Chondrocyte (in vitro differentiated cells): ENCODE data around the gene TEPSIN. TPM values are rescaled to one million over a fixed set of nuclear protein-coding genes. Genes with fewer than 3 reads are reported as not detected.
A peak's percentile ranks its signal among the peaks of the same experiment; 100 is the strongest.

Experiments used
- DNase-seq: peaks from one replicate; pipeline ENCODE4 v3.0.0; 2021; ENCODE audit warnings: mixed read lengths, low spot score
- H3K27ac Mint-ChIP-seq: one replicate; pipeline ENCODE4 v1.8.0; 2021; ENCODE audit warnings: mild to moderate bottlenecking, moderate library complexity, mixed read lengths; ENCODE audit not compliant: unreplicated experiment
- H3K27me3 Mint-ChIP-seq: 2 replicates; pipeline ENCODE4 v1.8.0; 2021; ENCODE audit warnings: low read depth, mixed read lengths
- H3K36me3 Mint-ChIP-seq: 2 replicates; pipeline ENCODE4 v1.8.0; 2021; ENCODE audit warnings: low read depth, mixed read lengths
- H3K4me1 Mint-ChIP-seq: 2 replicates; pipeline ENCODE4 v1.8.0; 2021; ENCODE audit warnings: low read depth, mild to moderate bottlenecking, mixed read lengths
- H3K4me3 Mint-ChIP-seq: one replicate; pipeline ENCODE4 v1.8.0; 2021; ENCODE audit warnings: mild to moderate bottlenecking, moderate library complexity, mixed read lengths; ENCODE audit not compliant: unreplicated experiment
- H3K9me3 Mint-ChIP-seq: 2 replicates; pipeline ENCODE4 v1.8.0; 2021; ENCODE audit warnings: low read depth, mixed read lengths
- CTCF ChIP-seq: fragments of 200-600 bp; sonication (generic); IDR thresholded peaks from 2 replicates; pipeline ENCODE4 v1.5.0; 2021; ENCODE audit warnings: antibody characterized with exemption, mild to moderate bottlenecking, moderate library complexity
- total RNA-seq: library from RNA; stranded (reverse); gene quantifications from 3 replicates; pipeline ENCODE4 v1.2.1, GENCODE V29; 2021

Gene TEPSIN
- total RNA-seq, 1 donor from 2014 or later: 27.1 TPM

DNA sequence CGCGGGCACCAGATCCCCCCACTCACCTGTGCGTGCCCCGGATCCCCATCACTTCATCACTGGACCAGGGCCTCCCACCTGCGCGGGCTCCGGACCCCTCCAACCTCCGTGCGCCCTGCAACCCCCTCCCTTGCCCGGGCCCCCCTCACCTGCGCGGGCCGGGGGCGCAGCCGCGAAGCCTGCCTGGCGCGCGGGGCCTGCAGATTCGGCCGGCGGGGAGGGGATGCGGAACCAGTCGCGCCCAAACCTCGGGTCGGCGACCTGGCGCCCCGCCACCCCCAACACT, 16.3 kb downstream of the TEPSIN start:
- H3K27ac Mint-ChIP-seq: no peak overlapping the region
- H3K36me3 Mint-ChIP-seq: peaks cover 1% of the 10 kb centered on the region
- peaks cover 17% of the 10 kb centered on the region for H3K4me1 Mint-ChIP-seq
- no peak for DNase-seq
- H3K9me3 Mint-ChIP-seq: no peaks in the 10 kb centered on the region
- peak overlapping the region; percentile 79 for H3K4me3 Mint-ChIP-seq
- TF ChIP-seq CTCF: no peak
- H3K27me3 Mint-ChIP-seq: no peaks in the 10 kb centered on the region

DNA sequence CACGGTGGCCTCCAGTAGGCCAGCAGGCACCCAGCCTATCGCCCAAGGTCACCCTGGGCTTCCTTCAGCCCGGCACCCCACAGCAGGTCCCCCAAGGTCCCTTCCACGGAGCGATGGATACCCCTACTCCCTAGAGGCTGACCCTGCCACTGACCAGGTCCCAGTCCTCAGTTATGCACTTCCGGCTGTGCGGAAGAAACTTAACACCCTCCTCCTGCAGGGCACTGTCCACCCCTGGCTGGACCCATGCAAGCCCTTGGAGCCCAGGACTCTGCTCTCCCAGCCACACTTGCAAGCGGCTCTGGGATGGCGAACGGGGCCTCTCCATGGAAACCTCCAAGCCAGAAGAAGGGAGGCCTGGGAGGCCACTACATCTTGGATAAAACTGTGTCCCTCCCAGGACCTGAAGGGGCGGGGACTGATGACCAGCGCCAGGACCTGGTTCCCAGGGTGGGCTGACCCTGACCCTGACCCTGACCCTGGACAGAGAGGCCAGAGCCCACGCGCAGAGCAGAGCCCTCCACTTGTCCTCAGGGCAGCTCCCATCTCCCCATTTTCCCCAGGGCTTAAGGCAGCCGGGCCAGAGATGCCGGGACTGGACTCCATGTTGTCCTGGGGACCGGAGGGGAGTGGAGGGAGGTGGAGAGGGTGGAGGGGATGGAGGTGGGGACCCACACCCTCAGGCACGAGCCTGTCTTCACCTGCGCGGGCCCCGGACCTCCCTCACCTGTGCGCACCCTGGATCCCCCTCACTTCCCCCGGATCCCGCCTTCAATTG, 16.8 kb downstream of the TEPSIN start:
- peaks cover under 1% of the 10 kb centered on the region for H3K36me3 Mint-ChIP-seq
- no peak for DNase-seq
- H3K4me3 Mint-ChIP-seq: peak overlapping the region; percentile 63
- no peak overlapping the region for H3K27ac Mint-ChIP-seq
- peaks cover 17% of the 10 kb centered on the region for H3K4me1 Mint-ChIP-seq
- no peaks in the 10 kb centered on the region for H3K27me3 Mint-ChIP-seq
- H3K9me3 Mint-ChIP-seq: no peaks in the 10 kb centered on the region
- TF ChIP-seq CTCF: no peak

- Mint-ChIP-seq H3K27ac (no peak overlapping the region), H3K36me3 (peaks cover 3% of the 10 kb centered on the region), H3K4me1 (peaks cover 17% of the 10 kb centered on the region), H3K9me3 (no peaks in the 10 kb centered on the region), H3K4me3 (peak overlapping the region; percentile 63), H3K27me3 (no peaks in the 10 kb centered on the region)
- TF ChIP-seq CTCF: no peak
- DNase-seq: no peak
Observed at GRCh38 chr17:81221371-81221841, 17.4 kb downstream of the TEPSIN start.

DNA sequence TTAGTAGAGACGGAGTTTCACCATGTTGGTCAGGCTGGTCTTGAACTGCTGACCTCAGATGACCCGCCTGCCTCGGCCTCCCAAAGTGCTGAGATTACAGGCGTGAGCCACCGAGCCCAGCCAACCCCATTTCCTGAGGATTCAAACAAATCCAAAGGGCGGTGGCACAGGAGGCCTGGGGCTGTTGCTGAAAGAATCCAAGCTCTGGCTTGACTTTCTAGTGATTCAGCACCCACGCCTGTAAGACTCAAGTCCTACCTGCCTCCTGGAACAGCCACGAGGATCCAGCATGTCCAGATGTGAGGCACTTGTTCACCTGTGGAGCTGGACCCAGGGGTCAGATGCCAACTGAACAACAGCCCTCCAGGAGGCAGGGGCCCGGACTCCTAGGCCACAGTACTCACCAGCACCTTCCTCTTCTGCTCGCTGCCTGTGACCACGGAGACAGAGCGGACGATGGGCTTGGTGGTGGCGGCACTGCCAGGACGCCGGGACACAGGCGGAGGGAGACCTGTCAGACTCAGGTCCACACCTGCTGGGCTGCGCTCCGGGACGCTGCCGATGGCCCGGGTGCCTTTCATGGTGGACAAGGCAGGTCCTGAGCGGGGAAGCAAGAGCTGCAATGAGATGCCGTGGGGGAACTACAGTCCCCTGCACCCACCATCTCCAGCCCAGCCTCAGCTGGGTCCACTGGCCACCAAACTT, 19.2 kb downstream of the TEPSIN start:
- peak; percentile 89 for DNase-seq
- Mint-ChIP-seq H3K4me1 (peaks cover 17% of the 10 kb centered on the region), H3K27me3 (no peaks in the 10 kb centered on the region), H3K4me3 (no peak overlapping the region), H3K9me3 (no peaks in the 10 kb centered on the region), H3K27ac (no peak overlapping the region), H3K36me3 (peaks cover 3% of the 10 kb centered on the region)
- TF ChIP-seq CTCF: no peak

DNA sequence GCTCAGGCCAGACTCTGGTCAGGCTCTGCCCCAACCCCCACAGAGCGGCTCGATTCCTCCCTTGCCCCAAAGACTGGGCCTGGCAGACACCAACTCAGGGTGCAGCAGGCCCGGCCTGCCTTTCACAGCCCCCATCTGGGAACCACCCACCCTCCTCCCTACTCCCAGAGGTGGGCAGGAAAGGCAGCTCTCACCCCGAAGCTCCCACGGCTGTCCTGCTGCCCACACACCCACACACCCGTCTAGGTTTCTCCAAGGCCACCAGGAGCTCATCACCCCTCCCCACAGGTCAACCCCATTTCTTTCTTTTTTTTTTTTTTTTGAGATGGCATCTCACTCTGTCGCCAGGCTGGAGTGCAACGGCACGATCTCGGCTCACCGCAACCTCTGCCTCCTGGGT, 19.9 kb downstream of the TEPSIN start:
- Mint-ChIP-seq H3K27me3 (no peaks in the 10 kb centered on the region), H3K4me1 (peaks cover 17% of the 10 kb centered on the region), H3K9me3 (no peaks in the 10 kb centered on the region), H3K27ac (no peak overlapping the region), H3K36me3 (peaks cover 3% of the 10 kb centered on the region), H3K4me3 (no peak overlapping the region)
- DNase-seq: no peak
- no peak for TF ChIP-seq CTCF
